GM23248 (cell line): Measurements from ENCODE around the gene ATAD3A. TPM values are rescaled to one million over a fixed set of nuclear protein-coding genes. Genes with fewer than 3 reads are reported as not detected.

Experiments
- DNase-seq: peaks from one replicate; pipeline ENCODE4 v3.0.0-alpha.2; 2015
- H2AFZ ChIP-seq: fragments of 200-600 bp; sonication (generic); 2 replicates; pipeline ENCODE4 v1.6.1; 2016; ENCODE audit warnings: antibody characterized with exemption
- H3F3A ChIP-seq: fragments of 200-600 bp; sonication (generic); 2 replicates; pipeline ENCODE4 v1.6.1; 2016; ENCODE audit warnings: mild to moderate bottlenecking, antibody characterized with exemption, mixed run types; ENCODE audit not compliant: insufficient read depth
- H3K27ac ChIP-seq: fragments of 200-600 bp; sonication (generic); 2 replicates; pipeline ENCODE4 v1.5.1; 2016; ENCODE audit warnings: mild to moderate bottlenecking
- H3K27me3 ChIP-seq: fragments of 200-600 bp; sonication (generic); replicated peaks from 2 replicates; pipeline ENCODE4 v1.6.1; 2016; ENCODE audit warnings: mild to moderate bottlenecking; ENCODE audit not compliant: insufficient read depth
- H3K36me3 ChIP-seq: fragments of 200-600 bp; sonication (generic); 2 replicates; pipeline ENCODE4 v1.6.1; 2016; ENCODE audit warnings: low read depth, mild to moderate bottlenecking
- H3K4me1 ChIP-seq: fragments of 200-600 bp; sonication (generic); 2 replicates; pipeline ENCODE4 v1.6.1; 2016; ENCODE audit warnings: mild to moderate bottlenecking; ENCODE audit not compliant: insufficient read depth
- H3K4me2 ChIP-seq: fragments of 200-600 bp; sonication (generic); one replicate; pipeline ENCODE4 v1.6.1; 2016; ENCODE audit warnings: mild to moderate bottlenecking; ENCODE audit not compliant: unreplicated experiment
- H3K4me3 ChIP-seq: fragments of 200-600 bp; sonication (generic); 2 replicates; pipeline ENCODE4 v1.5.1; 2016; ENCODE audit warnings: mild to moderate bottlenecking
- H3K79me2 ChIP-seq: fragments of 200-600 bp; sonication (generic); 2 replicates; pipeline ENCODE4 v1.6.1; 2016; ENCODE audit warnings: mild to moderate bottlenecking; ENCODE audit not compliant: insufficient read depth
- H3K9ac ChIP-seq: fragments of 200-600 bp; sonication (generic); 2 replicates; pipeline ENCODE4 v1.6.1; 2016; ENCODE audit warnings: mild to moderate bottlenecking
- H3K9me2 ChIP-seq: fragments of 200-600 bp; sonication (generic); 2 replicates; pipeline ENCODE4 v1.6.1; 2016; ENCODE audit warnings: mixed run types, mild to moderate bottlenecking, moderate library complexity; ENCODE audit not compliant: insufficient read depth
- H3K9me3 ChIP-seq: fragments of 200-600 bp; sonication (generic); one replicate; pipeline ENCODE4 v1.6.1; 2017; ENCODE audit warnings: low read depth
- H4K20me1 ChIP-seq: fragments of 200-600 bp; sonication (generic); 2 replicates; pipeline ENCODE4 v1.6.0; 2016; ENCODE audit not compliant: insufficient read depth
- EZH2 ChIP-seq: fragments of 200-600 bp; sonication (generic); IDR thresholded peaks from 2 replicates; pipeline ENCODE4 v1.6.1; 2018; ENCODE audit warnings: antibody characterized with exemption, mild to moderate bottlenecking; ENCODE audit not compliant: insufficient read depth, poor library complexity, severe bottlenecking
- EZH2phosphoT487 ChIP-seq: fragments of 200-600 bp; sonication (generic); IDR thresholded peaks from 2 replicates; pipeline ENCODE4 v1.6.1; 2018; ENCODE audit warnings: antibody characterized with exemption, moderate library complexity, mild to moderate bottlenecking, low read depth; ENCODE audit not compliant: insufficient read depth
- WGBS, 2 experiments: methylation state at CpG; one replicate each; pipeline ENCODE4 v1.1.6; 2015 to 2017; ENCODE audit warnings: low lambda C conversion rate in 2 of 2, low coverage in 1 of 2; ENCODE audit errors: missing lambda C conversion rate in 2 of 2; 5-methylcytosine and 5-hydroxymethylcytosine counted together
- in situ Hi-C: fragments of 300-500 bp; cut with MboI; formaldehyde crosslinking; loops from 2 replicates; pipeline ENCODE4 v1.15.0; 2020
- polyA plus RNA-seq: library from polyadenylated mRNA; unstranded; fragments of >200 nt; fragmentation: Nextera tagmentation; extraction: Ambion mirVana; gene quantifications from 2 replicates; pipeline ENCODE4 v1.2.1, GENCODE V29; 2016
- total RNA-seq: library from RNA; depleted of rRNA; stranded (reverse); fragments of >200 nt; shearing (Covaris generic); gene quantifications from 2 replicates; pipeline ENCODE4 v1.2.3, GENCODE V29; 2014

Gene ATAD3A
- total and polyA plus RNA-seq, 2 experiments from 2014 or later, result 42.8 to 45.8 TPM

- WGBS, 2 experiments, result 83 to 88% methylated on average over 9 of the region's 9 CpGs
- Histone ChIP-seq H3K4me1 (no peaks in the 10 kb centered on the region), H3K9ac (no peak overlapping the region), H3K4me2 (no peak overlapping the region), H3K4me3 (no peak overlapping the region), H4K20me1 (no peaks in the 10 kb centered on the region), H3K9me3 (no peaks in the 10 kb centered on the region), H3K36me3 (peaks cover 14% of the 10 kb centered on the region), H3F3A (no peaks in the 10 kb centered on the region), H3K27ac (no peak overlapping the region), H3K27me3 (no peaks in the 10 kb centered on the region), H3K79me2 (peaks cover 95% of the 10 kb centered on the region), H3K9me2 (no peaks in the 10 kb centered on the region), H2AFZ (no peak overlapping the region)
- in situ Hi-C loops, result no loop called here
- DNase-seq, result no peak
- no peak for TF ChIP-seq EZH2phosphoT487
- TF ChIP-seq EZH2, result no peak
Observed at GRCh38 chr1:1560178-1560577, 48.2 kb downstream of the ATAD3A start.

GRCh38 chr1:1561801-1562470 lies 50.0 kb downstream of the ATAD3A start:
- no peak overlapping the region for H3K9ac ChIP-seq

GRCh38 chr1:1562556-1563195 lies 50.7 kb downstream of the ATAD3A start:
- H3K9me2 ChIP-seq, result no peaks in the 10 kb centered on the region
- no peaks in the 10 kb centered on the region for H3F3A ChIP-seq
- no peaks in the 10 kb centered on the region for H3K27me3 ChIP-seq
- H3K9me3 ChIP-seq, result no peaks in the 10 kb centered on the region
- H3K36me3 ChIP-seq, result peaks cover 14% of the 10 kb centered on the region
- H3K27ac ChIP-seq, result no peak overlapping the region
- peaks cover 100% of the 10 kb centered on the region for H3K79me2 ChIP-seq
- no peak for DNase-seq
- H3K4me2 ChIP-seq, result no peak overlapping the region
- peaks cover 6% of the 10 kb centered on the region; the same call in 1 of the 2 replicates for H4K20me1 ChIP-seq
- H3K9ac ChIP-seq, result no peak overlapping the region
- WGBS, 2 experiments, result 78 to 83% methylated on average over 18 to 21 of the region's 21 CpGs
- in situ Hi-C loops, result no loop called here
- TF ChIP-seq EZH2 (no peak), EZH2phosphoT487 (no peak)
- H3K4me1 ChIP-seq, result no peaks in the 10 kb centered on the region
- no peak overlapping the region for H3K4me3 ChIP-seq
- no peak overlapping the region for H2AFZ ChIP-seq

More at GRCh38 chr1:1561801-1562470, 50.0 kb downstream of the ATAD3A start:
- 93 to 95% methylated on average over 15 of the region's 15 CpGs for WGBS, 2 experiments
- Histone ChIP-seq H3K36me3 (peaks cover 14% of the 10 kb centered on the region), H3K9me2 (no peaks in the 10 kb centered on the region), H3K9me3 (no peaks in the 10 kb centered on the region), H3F3A (no peaks in the 10 kb centered on the region), H3K4me1 (no peaks in the 10 kb centered on the region), H3K79me2 (peaks cover 96% of the 10 kb centered on the region), H4K20me1 (peaks cover 2% of the 10 kb centered on the region; the same call in 1 of the 2 replicates), H2AFZ (no peak overlapping the region), H3K27me3 (no peaks in the 10 kb centered on the region), H3K4me3 (no peak overlapping the region), H3K27ac (no peak overlapping the region), H3K4me2 (no peak overlapping the region)
- no peak for TF ChIP-seq EZH2
- TF ChIP-seq EZH2phosphoT487, result no peak
- in situ Hi-C loops, result no loop called here
- DNase-seq, result no peak

- no peak for DNase-seq
- Histone ChIP-seq H3F3A (no peaks in the 10 kb centered on the region), H2AFZ (no peak overlapping the region), H3K4me2 (no peak overlapping the region), H3K27ac (no peak overlapping the region), H3K4me1 (no peaks in the 10 kb centered on the region), H3K4me3 (no peak overlapping the region), H3K27me3 (no peaks in the 10 kb centered on the region), H3K9ac (no peak overlapping the region), H3K9me2 (no peaks in the 10 kb centered on the region), H3K79me2 (peaks cover 100% of the 10 kb centered on the region), H3K9me3 (no peaks in the 10 kb centered on the region), H4K20me1 (peaks cover 7% of the 10 kb centered on the region; the same call in 1 of the 2 replicates), H3K36me3 (peaks cover 14% of the 10 kb centered on the region)
- TF ChIP-seq EZH2 (no peak), EZH2phosphoT487 (no peak)
- in situ Hi-C loops, result no loop called here
- WGBS, 2 experiments, result 83% methylated on average over 9 to 12 of the region's 12 CpGs
Observed at GRCh38 chr1:1563688-1564087, 51.7 kb downstream of the ATAD3A start.
